HEK293 (cell line): ENCODE results near the gene ADCK2.

Source experiments
- IKZF3 ChIP-seq: fragments of 450-650 bp; IDR thresholded peaks from 2 replicates; pipeline ENCODE4 v1.5.0; 2018; ENCODE audit warnings: missing biosample characterization, mild to moderate bottlenecking, missing genetic modification characterization, moderate library complexity
- MZF1 ChIP-seq: fragments of 450-650 bp; formaldehyde crosslinking; IDR thresholded peaks from 2 replicates; pipeline ENCODE4 v1.5.1; 2017; ENCODE audit warnings: missing biosample characterization, missing genetic modification characterization, borderline replicate concordance
- ZNF121 ChIP-seq: fragments of 450-650 bp; formaldehyde crosslinking; IDR thresholded peaks from 2 replicates; pipeline ENCODE4 v1.5.1; 2016; ENCODE audit warnings: missing biosample characterization, missing genetic modification characterization
- ZNF280C ChIP-seq: fragments of 450-650 bp; formaldehyde crosslinking; IDR thresholded peaks from 2 replicates; pipeline ENCODE4 v1.5.1; 2016; ENCODE audit warnings: missing biosample characterization, missing genetic modification characterization
- ZNF645 ChIP-seq: fragments of 450-650 bp; formaldehyde crosslinking; IDR thresholded peaks from 2 replicates; pipeline ENCODE4; 2016; ENCODE audit warnings: missing biosample characterization, missing genetic modification characterization

- no peak for TF ChIP-seq ZNF280C
- TF ChIP-seq IKZF3 (tag by site-specific recombination), result no peak
- TF ChIP-seq MZF1 (tag by site-specific recombination), result no peak
- no peak for TF ChIP-seq ZNF645 (tag by site-specific recombination)
- TF ChIP-seq ZNF121, result no peak
Observed at GRCh38 chr7:140722254-140722653, 49.5 kb downstream of the ADCK2 start.
